Ovary (tissue), 3 donors: Measurements from ENCODE around the gene GUK1.

ENCODE experiments used
- EP300 ChIP-seq: sonication (generic); formaldehyde crosslinking; IDR thresholded peaks from one replicate; pipeline ENCODE4 v1.6.1; 2017; ENCODE audit warnings: antibody characterized with exemption
- POLR2A ChIP-seq: fragments of 450-650 bp; IDR thresholded peaks from one replicate; pipeline ENCODE4 v1.6.1; 2017; ENCODE audit warnings: antibody characterized with exemption, mild to moderate bottlenecking, moderate library complexity
- TF ChIP-seq, protein P1 (sequence below), 3 donors: fragments of 450-650 bp in 2 of 3; fragments of 200-600 bp in 1 of 3; IDR thresholded peaks; one replicate each; pipeline versions ENCODE4 v1.5.1 to v1.8.0; 2016 to 2022; ENCODE audit warnings: antibody characterized with exemption in 3 of 3, mild to moderate bottlenecking in 1 of 3
- donor health status: DM: no; HTN: no; CAD: no.

DNA sequence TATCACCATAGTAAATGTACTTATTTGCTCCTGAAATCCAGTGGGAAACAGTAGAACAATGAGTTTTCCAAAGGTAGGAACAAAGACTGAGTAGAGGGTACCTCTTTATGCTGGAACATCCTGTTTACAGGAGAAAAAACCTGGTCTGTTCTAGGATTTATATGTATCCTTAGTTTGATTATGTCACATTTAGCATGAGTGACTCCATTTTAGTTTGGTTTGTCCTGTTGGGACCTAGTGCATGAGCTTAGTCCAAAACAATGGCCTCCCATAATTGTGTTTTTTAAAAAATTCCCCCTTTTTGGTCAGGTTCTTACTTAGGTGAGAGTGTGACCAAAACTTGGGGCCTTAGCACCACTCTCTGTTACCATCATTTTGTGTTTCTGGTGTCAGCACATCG is 27.5 kb upstream of the GUK1 start:
- TF ChIP-seq, protein P1, sequence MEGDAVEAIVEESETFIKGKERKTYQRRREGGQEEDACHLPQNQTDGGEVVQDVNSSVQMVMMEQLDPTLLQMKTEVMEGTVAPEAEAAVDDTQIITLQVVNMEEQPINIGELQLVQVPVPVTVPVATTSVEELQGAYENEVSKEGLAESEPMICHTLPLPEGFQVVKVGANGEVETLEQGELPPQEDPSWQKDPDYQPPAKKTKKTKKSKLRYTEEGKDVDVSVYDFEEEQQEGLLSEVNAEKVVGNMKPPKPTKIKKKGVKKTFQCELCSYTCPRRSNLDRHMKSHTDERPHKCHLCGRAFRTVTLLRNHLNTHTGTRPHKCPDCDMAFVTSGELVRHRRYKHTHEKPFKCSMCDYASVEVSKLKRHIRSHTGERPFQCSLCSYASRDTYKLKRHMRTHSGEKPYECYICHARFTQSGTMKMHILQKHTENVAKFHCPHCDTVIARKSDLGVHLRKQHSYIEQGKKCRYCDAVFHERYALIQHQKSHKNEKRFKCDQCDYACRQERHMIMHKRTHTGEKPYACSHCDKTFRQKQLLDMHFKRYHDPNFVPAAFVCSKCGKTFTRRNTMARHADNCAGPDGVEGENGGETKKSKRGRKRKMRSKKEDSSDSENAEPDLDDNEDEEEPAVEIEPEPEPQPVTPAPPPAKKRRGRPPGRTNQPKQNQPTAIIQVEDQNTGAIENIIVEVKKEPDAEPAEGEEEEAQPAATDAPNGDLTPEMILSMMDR (IDR thresholded peaks at IDR 0.05), result no peak
- no peak for TF ChIP-seq EP300
- no peak for TF ChIP-seq POLR2A
